ENCODE measurements around the gene GAK.
"Not testable (repeated sequence)": the region's sequence is repeated elsewhere in the genome, so short reads cannot be mapped to it uniquely, and the experiment has no call there.

Gene GAK

DNA sequence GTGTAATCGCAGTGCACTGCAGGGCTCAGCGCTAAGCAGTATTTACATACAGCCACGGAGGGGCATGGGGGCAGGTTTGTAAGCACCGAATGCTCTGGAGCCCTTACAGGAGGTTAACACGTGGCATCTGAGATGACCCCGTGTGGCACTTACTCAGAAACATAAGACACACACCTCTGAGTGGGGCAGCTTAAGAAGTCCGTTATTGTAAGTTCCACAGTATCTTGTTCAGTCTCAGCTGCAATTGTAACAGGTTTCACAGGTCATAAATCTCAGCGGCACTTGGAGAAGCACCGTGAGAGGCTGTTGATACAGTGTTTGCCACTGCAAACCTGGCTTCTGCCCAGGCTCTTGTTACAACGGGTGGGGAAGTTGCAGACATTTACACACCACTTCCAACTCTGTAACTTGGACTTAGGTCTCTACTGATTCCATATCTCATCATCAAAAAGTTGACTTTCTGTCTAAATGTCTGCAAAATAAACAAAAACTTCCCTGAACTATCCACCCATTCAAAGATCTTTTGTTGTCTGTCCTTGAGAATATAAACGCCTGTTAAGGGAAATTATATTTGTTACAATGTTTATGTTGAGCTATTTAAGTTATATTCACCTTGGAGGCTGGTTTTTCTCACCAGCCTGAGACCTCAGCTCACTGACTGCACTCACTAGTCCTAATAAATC is 116.5 kb downstream of the GAK start:
- no peak for DNase-seq (ENCODE audit: low spot score)

DNA sequence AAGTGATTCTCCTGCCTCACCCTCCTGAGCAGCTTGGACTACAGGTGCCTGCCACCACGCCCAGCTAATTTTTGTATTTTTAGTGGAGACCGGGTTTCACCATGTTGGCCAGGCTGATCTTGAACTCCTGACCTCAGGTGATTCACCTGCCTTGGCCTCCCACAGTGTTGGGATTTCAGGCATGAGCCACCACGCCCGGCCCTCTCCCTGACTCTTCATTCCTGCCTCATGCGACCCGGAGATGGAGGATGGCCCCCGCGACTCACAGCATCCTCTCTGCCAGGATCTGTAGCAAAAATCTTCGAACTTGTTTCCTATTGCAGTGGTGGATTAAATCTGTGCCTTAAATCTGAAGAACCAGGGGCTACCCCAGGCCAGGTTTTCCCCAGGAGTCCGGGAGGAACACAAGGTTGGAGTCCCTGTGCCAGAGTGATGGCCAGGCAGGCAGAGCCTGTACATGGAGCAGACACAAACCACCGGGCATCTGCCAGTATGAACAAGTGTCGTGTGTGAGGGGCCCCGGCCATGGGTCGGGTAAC is 117.7 kb downstream of the GAK start:
- DNase-seq (ENCODE audit: low spot score), result no peak

DNA sequence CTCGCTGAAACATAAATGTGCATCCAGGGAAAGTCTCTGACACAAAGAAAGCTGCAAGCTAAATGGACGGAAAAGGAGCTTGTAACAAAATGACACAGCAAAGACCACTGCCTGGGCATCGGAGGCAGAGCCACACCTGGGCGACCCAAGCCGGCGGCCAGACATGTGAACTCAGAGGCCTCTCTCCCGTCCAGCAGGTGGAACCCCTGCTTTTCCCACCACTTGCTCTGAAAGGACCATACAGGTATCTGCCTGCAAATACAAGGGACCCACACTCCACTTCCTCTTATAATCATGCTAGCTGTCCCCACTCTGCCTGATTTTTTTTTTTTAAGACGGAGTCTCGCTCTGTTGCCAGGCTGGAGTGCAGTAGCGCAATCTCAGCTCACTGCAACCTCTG is 118.2 kb downstream of the GAK start:
- DNase-seq (ENCODE audit: low spot score), result no peak

DNA sequence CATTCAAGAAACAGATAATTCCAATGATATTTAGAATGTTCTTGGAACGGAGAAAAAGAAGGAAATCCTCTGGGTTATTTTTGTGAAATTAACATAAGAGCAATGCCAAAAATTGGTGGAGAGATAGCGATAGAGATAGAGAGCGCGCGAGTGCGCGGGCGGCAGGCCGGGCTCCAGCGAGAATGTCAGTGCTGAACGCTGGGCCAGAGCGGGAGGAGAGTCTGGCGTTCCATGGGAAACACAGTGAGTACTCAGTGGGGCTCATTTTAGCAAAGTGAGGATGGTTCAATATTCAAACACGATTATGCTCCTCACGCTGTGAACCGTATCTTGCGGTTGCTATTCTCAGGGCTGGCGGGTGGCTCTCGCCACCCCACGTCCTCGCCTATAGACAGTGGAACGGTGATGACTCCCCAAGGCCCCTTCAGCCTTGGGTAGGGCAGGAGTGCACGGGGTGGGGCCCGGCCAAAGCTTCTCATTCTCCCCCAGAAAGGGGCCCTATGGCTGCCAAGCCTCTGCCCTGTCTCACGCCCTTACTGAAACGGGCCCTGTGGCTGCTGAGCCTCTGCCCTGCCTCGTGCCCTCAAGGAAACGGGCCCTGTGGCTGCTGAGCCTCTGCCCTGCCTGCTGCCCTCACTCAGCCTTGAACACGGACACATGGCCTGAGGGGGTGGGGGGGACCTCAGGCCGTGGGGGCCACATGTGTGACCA is 123.1 kb downstream of the GAK start:
- DNase-seq (ENCODE audit: low spot score), result peak; percentile 34

DNA sequence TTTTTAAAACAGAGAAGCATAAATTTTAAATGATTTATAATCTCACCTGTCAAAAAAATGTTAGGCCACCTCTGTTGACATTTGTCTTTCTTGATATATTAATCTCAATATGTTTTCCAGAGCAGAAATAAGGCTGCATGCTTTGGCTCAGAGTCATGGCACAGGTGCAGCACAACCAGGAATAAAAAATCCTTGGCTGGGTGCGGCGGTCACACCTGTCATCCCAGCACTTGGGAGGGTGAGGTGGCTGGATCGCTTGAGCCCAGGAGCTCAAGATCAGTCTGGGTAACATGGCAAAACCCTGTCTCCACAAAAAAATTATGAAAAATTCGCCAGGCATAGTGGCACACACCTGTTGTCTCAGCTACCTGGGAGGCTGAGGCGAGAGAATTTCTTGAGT is 124.3 kb downstream of the GAK start:
- peak; percentile 69 for DNase-seq (ENCODE audit: low spot score)

DNA sequence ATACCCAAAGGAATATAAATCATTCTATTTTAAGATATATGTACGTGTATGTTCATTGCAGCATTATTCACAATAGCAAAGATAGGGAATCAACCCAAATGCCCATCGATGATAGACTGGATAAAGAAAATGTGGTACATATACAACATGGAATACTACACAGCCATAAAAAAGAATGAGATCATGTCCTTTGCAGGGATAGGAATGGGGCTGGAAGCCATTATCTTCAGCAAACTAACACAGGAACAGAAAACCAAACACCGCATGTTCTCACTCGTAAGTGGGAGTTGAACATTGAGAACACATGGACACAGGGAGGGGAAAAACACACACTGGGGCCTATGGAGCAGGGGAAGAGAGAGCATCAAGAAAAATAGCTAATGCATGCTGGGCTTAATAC is 125.1 kb downstream of the GAK start:
- not testable (repeated sequence) for DNase-seq (ENCODE audit: low spot score)

DNA sequence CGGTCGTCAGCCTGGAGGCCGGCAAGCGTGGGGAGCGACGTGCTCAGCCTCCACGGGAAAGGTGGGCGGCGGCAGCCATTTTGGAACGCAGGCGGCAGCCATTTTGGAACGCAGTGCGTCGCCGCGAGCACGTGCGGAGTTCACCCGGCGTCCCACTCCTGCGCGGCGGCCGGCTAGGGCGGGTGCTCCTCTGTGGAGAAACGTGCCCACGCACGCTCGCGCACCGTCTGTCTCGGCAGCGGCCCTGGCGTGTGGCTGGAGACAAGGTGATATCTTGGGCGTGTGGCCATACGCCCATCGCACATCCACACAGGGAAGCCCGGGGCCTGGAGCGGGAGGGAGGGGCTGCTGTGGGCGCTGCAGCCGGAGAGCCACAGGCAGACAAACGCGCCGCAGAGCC is 127.3 kb downstream of the GAK start:
- DNase-seq (ENCODE audit: low spot score), result no peak

DNA sequence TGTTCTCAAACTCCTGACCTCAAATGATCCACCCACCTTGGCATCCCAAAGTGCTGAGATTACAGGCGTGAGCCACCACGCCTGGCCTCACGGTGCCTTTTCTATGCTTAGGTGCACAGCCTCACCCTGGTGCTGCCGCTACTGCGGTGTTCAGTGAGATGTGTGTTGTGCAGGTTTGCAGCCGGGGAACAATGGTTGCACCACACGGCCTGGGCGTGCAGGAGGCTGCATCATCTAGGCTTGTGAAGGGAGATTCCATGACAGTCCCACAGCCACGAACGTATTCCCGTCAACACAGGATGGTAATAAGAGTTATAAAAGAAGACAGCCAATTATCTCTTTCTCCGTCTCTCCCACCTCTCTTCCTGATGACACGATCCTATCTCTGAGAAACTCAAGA is 128.2 kb downstream of the GAK start:
- DNase-seq (ENCODE audit: low spot score), result no peak

DNA sequence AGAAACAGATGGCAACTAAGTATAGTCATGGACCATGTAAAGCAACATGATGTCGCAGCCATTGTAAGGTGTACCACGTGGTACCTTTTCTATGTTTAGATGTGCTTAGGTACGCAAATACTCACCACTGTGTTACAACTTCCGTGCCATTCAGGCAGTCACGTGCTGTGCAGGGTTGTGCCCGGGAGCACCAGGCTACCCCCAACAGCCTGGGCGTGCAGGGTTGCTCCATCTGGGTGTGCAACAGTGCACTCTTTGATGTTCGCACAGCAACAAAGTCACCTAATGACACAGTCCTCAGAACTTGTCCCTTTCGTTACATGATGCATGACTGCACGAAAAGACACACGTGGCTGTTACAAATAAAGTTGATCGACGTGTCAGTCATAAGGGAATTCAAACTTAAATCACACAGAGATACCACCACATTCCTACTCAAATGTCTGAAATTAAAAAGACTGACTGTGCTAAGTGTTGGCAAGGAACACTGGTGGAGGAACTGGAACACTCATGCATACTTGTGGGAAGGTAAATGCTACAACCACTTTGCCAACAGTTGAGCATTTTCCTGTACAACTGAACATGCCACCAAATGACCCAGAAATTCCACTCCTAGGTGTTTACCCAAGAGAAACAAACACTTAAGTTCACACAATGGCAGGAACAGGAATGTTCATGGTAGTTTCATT is 130.5 kb downstream of the GAK start:
- DNase-seq (ENCODE audit: low spot score), result no peak
